Spleen (tissue), 7 donors: ENCODE results near the gene PLS3.

Experiments
- POLR2A ChIP-seq, 3 donors: fragments of 450-650 bp; IDR thresholded peaks; one replicate each; pipeline ENCODE4 v1.5.1; 2017; ENCODE audit warnings: antibody characterized with exemption in 3 of 3, mild to moderate bottlenecking in 1 of 3
- POLR2AphosphoS5 ChIP-seq, 3 donors: sonication (generic); formaldehyde crosslinking; IDR thresholded peaks; one replicate each; pipeline ENCODE4 v1.5.1; 2017; ENCODE audit warnings: antibody characterized with exemption in 3 of 3
- TF ChIP-seq, protein P1 (sequence below), 11 experiments: fragments of 200-600 bp in 7 of 11; fragments of 450-650 bp in 4 of 11; sonication (generic) in 4 of 11; IDR thresholded peaks in 8 of 11; conservative IDR thresholded peaks in 3 of 11; 1 replicate in 7 of 11; 2 replicates in 4 of 11; pipeline versions ENCODE4 v1.4.0 to v1.8.0; 2016 to 2021; ENCODE audit warnings: antibody characterized with exemption in 11 of 11, inconsistent platforms in 4 of 11, mild to moderate bottlenecking in 1 of 11
- donor health status: DM: no; HTN: no; CAD: no; lungs with moderate emphysema.
- donor health status: DM: no; HTN: no; CAD: no.
- donor health status: DM: no; HTN: no; CAD: no.

DNA sequence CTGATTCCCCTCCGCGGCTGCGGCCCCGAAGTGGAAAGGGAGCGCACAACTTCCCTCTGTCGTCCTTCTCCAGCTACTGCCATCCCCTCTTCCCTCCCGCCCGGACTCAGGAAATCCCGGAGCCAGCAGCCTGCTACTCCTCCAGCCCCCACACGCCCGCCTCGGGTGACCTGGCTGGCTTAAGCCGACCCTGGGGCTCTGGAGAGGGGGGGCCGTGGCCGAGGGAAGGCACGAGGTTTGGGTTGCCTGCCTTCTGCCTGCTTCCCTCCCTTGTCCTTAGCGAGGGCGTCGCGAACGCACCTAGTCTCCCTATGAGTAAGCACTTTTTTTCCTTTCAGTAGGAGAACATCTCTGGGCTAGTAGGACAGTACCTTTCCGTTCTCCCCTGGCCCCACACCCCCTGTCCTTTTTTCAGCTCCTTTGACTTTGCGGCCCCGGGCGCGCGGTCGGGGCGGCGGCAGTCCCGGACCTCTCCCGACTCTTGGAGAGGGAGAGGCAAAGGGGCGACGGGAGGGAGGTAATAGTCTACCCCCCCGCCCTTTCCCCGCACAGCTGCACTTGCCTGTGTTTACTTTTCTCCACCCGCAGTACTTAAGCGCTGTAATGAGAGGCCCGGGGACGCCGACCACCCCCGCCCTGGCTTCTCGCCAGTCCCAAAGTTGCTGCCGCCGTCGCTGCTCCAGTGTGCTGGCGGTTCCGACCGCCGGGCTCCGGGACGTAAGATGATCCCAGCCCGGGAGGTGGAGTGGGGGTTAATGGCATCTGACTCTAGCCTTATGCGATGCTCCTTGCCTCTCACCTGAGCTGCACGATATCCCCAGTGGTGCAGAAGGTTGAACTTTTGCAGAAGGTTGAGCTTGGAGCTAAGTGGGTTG is 868 bp downstream of the PLS3 start:
- TF ChIP-seq, protein P1, sequence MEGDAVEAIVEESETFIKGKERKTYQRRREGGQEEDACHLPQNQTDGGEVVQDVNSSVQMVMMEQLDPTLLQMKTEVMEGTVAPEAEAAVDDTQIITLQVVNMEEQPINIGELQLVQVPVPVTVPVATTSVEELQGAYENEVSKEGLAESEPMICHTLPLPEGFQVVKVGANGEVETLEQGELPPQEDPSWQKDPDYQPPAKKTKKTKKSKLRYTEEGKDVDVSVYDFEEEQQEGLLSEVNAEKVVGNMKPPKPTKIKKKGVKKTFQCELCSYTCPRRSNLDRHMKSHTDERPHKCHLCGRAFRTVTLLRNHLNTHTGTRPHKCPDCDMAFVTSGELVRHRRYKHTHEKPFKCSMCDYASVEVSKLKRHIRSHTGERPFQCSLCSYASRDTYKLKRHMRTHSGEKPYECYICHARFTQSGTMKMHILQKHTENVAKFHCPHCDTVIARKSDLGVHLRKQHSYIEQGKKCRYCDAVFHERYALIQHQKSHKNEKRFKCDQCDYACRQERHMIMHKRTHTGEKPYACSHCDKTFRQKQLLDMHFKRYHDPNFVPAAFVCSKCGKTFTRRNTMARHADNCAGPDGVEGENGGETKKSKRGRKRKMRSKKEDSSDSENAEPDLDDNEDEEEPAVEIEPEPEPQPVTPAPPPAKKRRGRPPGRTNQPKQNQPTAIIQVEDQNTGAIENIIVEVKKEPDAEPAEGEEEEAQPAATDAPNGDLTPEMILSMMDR (IDR thresholded peaks at IDR 0.05 in 8 of 11, conservative IDR thresholded peaks at IDR 0.05 in 3 of 11): no peak
- TF ChIP-seq POLR2AphosphoS5 (IDR thresholded peaks at IDR 0.05) (no peak), POLR2A (IDR thresholded peaks at IDR 0.05) (no peak)
